ENCODE data around the gene FBXO44. TPM values are rescaled to one million over a fixed set of nuclear protein-coding genes. Genes with fewer than 3 reads are reported as not detected.
"Not testable (repeated sequence)": the region's sequence is repeated elsewhere in the genome, so short reads cannot be mapped to it uniquely, and the experiment has no call there.

Gene FBXO44
- total RNA-seq, result 10 to 100 TPM; 10.4 to 29.0 TPM
- 10 to 100 TPM; 13.1 to 40.6 TPM for polyA plus RNA-seq
- long read RNA-seq, donor 1, transcript FBXO44-206 (7 exons, 3,320 nt), result minor isoform, 5 of 81 reads
- long read RNA-seq, donor 1, transcript FBXO44-204 (5 exons, 1,734 nt), result major isoform, 30 of 81 reads
- long read RNA-seq, donor 1, transcript FBXO44-202 (6 exons, 2,903 nt), result minor isoform, 12 of 81 reads
- long read RNA-seq, donor 1, partial matches to known transcripts, result 5 of 81 reads
- long read RNA-seq, donor 1, other reads (novel, unspliced or antisense), result 27 of 81 reads
- long read RNA-seq, donor 2, transcript FBXO44-202 (6 exons, 2,903 nt), result major isoform, 10 of 34 reads
- long read RNA-seq, donor 2, transcript FBXO44-204 (5 exons, 1,734 nt), result minor isoform, 5 of 34 reads
- long read RNA-seq, donor 2, partial matches to known transcripts, result 8 of 34 reads
- long read RNA-seq, donor 2, other reads (novel, unspliced or antisense), result 10 of 34 reads

DNA sequence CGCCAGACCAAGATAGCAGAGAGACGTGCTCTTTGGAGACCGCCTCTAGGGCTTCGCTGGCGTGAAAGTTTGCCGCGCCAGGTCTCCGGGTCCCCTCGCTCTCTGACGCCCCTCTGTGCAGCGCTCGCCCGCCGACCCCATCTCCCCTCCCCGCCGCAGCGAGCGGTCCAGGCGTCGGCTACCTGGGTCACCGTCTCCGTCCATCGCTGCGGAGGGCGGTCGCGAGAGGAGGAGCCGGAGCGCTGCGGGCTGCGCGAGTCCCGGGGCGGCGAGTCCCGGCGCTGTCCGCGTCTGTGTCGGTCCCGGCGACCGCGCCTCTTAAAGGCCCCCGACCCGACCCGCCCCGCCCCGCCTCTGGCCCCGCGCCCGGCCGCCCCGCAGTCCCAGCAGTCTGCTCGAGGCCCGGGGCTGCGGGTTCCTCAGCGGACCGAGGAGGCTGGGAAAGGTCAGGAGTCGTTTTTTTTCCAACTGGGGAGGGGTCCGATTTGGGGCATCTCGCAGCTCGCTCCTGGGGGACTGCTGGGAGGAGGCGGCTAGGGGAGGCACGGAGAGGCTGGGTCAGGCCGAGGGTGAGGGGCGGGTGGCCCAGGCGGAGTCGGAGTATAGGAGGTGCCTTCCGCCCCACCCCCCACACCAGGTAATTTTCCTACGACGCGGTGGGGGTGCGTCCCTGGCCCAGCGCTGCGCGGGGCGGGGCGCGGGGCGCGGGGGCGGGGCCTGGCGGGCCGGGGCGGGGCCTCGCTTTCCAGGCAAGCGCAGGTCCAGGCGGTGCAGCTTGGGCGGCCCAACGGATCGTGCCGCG, at the start of gene FBXO44, which contains the start of gene FBXO2:
FBXO44 (plus strand) TSS at position 741 of the 802 bp plus-strand sequence. CDS start 959 bp downstream, outside the sequence.
FBXO2 (minus strand) TSS at position 293 of the 802 bp plus-strand sequence; CDS start at position 204, 89 bp downstream.
- Histone ChIP-seq H3K36me3 (ENCODE audit: control insufficient read depth in 1 of 2, insufficient read depth in 2 of 2, low read length in 1 of 2) (no peaks in the 10 kb centered on the region), H3K9me3 (ENCODE audit: control insufficient read depth, low read length) (no peaks in the 10 kb centered on the region), H3K4me1 (ENCODE audit: control insufficient read depth in 1 of 2, insufficient read depth in 2 of 2, low read length in 2 of 2) (no peaks in the 10 kb centered on the region), H3K27ac (ENCODE audit: low read depth in 1 of 2, low read length in 2 of 2) (no peak within 1 kb of the TSS), H3K4me3 (ENCODE audit: low read length in 2 of 2) (peak within 1 kb of the TSS; percentile 5 to 58), H3K27me3 (ENCODE audit: control insufficient read depth in 1 of 2, insufficient read depth in 2 of 2, low read length in 1 of 2) (no peaks in the 10 kb centered on the region)
- WGBS, 2 donors, result 3 to 5% methylated on average over 54 to 94 of the region's 94 CpGs
- peak; percentile 51 for ATAC-seq (ENCODE audit: low FRiP score)
- intact Hi-C loops (cut with DNase I), result loop anchor here in 1 of 2 donors (5.0 kb wide), 1 partner anchor 68 kb away; no protein-coding TSS in a partner anchor
- DNase-seq, result peak; percentile 62 to 83

GRCh38 chr1:11606775-11607174, 47.9 kb upstream of the FBXO44 start:
- Histone ChIP-seq H3K9me3 (ENCODE audit: control insufficient read depth, low read length) (peaks cover 1% of the 10 kb centered on the region), H3K27me3 (ENCODE audit: control insufficient read depth in 1 of 2, insufficient read depth in 2 of 2, low read length in 1 of 2) (no peaks in the 10 kb centered on the region), H3K4me1 (ENCODE audit: control insufficient read depth in 1 of 2, insufficient read depth in 2 of 2, low read length in 2 of 2) (no peaks in the 10 kb centered on the region), H3K36me3 (ENCODE audit: control insufficient read depth in 1 of 2, insufficient read depth in 2 of 2, low read length in 1 of 2) (no peaks in the 10 kb centered on the region), H3K4me3 (ENCODE audit: low read length in 2 of 2) (no peak overlapping the region), H3K27ac (ENCODE audit: low read depth in 1 of 2, low read length in 2 of 2) (no peak overlapping the region)
- ATAC-seq (ENCODE audit: low FRiP score), result no peak
- WGBS, 2 donors, result 87 to 89% methylated on average over 6 of the region's 6 CpGs
- intact Hi-C loops (cut with DNase I), result no loop called here
- DNase-seq, result no peak

DNA sequence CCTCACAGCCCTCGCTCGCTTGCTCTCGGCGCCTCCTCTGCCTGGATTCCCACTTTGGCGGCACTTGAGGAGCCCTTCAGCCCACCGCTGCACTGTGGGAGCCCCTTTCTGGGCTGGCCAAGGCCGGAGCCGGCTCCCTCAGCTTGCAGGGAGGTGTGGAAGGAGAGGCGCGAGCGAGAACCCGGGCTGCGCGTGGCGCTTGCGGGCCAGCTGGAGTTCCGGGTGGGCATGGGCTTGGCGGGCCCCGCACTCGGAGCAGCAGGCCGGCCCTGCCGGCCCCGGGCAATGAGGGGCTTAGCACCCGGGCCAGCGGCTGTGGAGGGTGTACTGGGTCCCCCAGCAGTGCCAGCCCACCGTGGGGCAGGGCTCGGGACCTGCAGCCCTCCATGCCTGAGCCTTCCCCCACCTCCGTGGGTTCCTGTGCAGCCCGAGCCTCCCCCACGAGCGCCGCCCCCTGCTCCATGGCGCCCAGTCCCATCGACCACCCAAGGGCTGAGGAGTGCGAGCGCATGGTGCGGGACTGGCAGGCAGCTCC, 46.0 kb upstream of the FBXO44 start:
- intact Hi-C loops (cut with DNase I); H3K27me3 ChIP-seq (ENCODE audit: control insufficient read depth in 1 of 2, insufficient read depth in 2 of 2, low read length in 1 of 2); DNase-seq; ATAC-seq (ENCODE audit: low FRiP score); H3K27ac ChIP-seq (ENCODE audit: low read depth in 1 of 2, low read length in 2 of 2); H3K4me1 ChIP-seq (ENCODE audit: control insufficient read depth in 1 of 2, insufficient read depth in 2 of 2, low read length in 2 of 2); H3K36me3 ChIP-seq (ENCODE audit: control insufficient read depth in 1 of 2, insufficient read depth in 2 of 2, low read length in 1 of 2); H3K4me3 ChIP-seq (ENCODE audit: low read length in 2 of 2); H3K9me3 ChIP-seq (ENCODE audit: control insufficient read depth, low read length): not testable (repeated sequence)
- WGBS, 2 donors, result 95% methylated on average over 18 to 35 of the region's 37 CpGs

DNA sequence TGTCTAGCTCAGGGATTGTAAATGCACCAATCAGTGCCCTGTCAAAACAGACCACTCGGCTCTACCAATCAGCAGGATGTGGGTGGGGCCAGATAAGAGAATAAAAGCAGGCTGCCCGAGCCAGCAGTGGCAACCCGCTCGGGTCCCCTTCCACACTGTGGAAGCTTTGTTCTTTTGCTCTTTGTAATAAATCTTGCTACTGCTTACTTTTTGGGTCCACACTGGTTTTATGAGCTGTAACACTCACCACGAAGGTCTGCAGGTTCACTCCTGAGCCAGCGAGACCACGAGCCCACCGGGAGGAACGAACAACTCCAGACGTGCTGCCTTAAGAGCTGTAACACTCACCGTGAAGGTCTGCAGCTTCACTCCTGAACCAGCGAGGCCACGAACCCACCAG, 45.3 kb upstream of the FBXO44 start:
- H3K27ac ChIP-seq (ENCODE audit: low read depth in 1 of 2, low read length in 2 of 2); H3K4me3 ChIP-seq (ENCODE audit: low read length in 2 of 2); H3K9me3 ChIP-seq (ENCODE audit: control insufficient read depth, low read length); ATAC-seq (ENCODE audit: low FRiP score); H3K36me3 ChIP-seq (ENCODE audit: control insufficient read depth in 1 of 2, insufficient read depth in 2 of 2, low read length in 1 of 2); intact Hi-C loops (cut with DNase I); DNase-seq; H3K27me3 ChIP-seq (ENCODE audit: control insufficient read depth in 1 of 2, insufficient read depth in 2 of 2, low read length in 1 of 2); H3K4me1 ChIP-seq (ENCODE audit: control insufficient read depth in 1 of 2, insufficient read depth in 2 of 2, low read length in 2 of 2): not testable (repeated sequence)
- 71 to 72% methylated on average over 9 to 13 of the region's 13 CpGs for WGBS, 2 donors

GRCh38 chr1:11610629-11611180, 44.0 kb upstream of the FBXO44 start:
- H3K36me3 ChIP-seq (ENCODE audit: control insufficient read depth in 1 of 2, insufficient read depth in 2 of 2, low read length in 1 of 2), result no peaks in the 10 kb centered on the region
- H3K4me3 ChIP-seq (ENCODE audit: low read length in 2 of 2), result no peak overlapping the region
- no peaks in the 10 kb centered on the region for H3K4me1 ChIP-seq (ENCODE audit: control insufficient read depth in 1 of 2, insufficient read depth in 2 of 2, low read length in 2 of 2)
- DNase-seq (no peak), ATAC-seq (ENCODE audit: low FRiP score) (no peak)
- no peak overlapping the region for H3K27ac ChIP-seq (ENCODE audit: low read depth in 1 of 2, low read length in 2 of 2)
- 60 to 64% methylated on average over 6 of the region's 6 CpGs for WGBS, 2 donors
- peaks cover 1% of the 10 kb centered on the region for H3K9me3 ChIP-seq (ENCODE audit: control insufficient read depth, low read length)
- intact Hi-C loops (cut with DNase I), result no loop called here
- H3K27me3 ChIP-seq (ENCODE audit: control insufficient read depth in 1 of 2, insufficient read depth in 2 of 2, low read length in 1 of 2), result peaks cover 0 to 2% of the 10 kb centered on the region in 2 donors

DNA sequence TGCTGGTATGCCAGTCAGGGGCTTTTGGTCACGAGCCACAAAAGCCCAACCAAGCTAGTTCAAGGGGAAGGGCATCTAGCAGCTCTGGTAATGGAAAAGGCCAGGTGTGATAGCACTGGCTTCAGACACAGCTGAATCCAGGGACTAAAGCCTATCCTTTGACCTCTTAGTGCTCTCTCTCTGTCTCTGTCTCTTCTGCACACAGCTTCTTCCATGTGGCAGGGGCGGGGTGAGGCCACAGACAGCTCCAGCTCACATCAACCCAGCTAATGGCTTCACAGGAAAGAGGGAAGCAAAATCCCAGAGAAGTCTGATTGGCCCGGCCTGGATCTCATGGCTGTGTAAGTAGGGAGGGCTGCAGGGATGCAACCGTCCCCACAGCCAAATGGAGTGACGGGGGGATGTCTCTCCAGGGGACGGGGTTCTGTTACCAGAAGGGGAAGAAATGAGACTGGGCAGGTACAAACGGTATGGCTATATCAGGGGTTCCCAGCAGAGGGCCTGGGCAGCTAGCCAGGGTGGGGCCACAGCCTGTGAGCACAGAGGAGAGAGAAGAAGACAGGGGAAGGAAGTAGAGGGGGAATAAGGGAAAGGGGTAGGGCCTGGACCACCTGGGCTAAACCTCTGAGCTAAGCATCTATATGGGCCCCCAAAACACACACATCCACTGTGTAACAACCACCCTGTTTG, 42.9 kb upstream of the FBXO44 start:
- WGBS, 2 donors, result 23 to 29% methylated on average over 7 of the region's 7 CpGs
- no peak overlapping the region for H3K27ac ChIP-seq (ENCODE audit: low read depth in 1 of 2, low read length in 2 of 2)
- H3K4me3 ChIP-seq (ENCODE audit: low read length in 2 of 2), result no peak overlapping the region
- H3K27me3 ChIP-seq (ENCODE audit: control insufficient read depth in 1 of 2, insufficient read depth in 2 of 2, low read length in 1 of 2), result peaks cover 0 to 2% of the 10 kb centered on the region in 2 donors
- no peaks in the 10 kb centered on the region for H3K4me1 ChIP-seq (ENCODE audit: control insufficient read depth in 1 of 2, insufficient read depth in 2 of 2, low read length in 2 of 2)
- DNase-seq, result no peak
- no peaks in the 10 kb centered on the region for H3K9me3 ChIP-seq (ENCODE audit: control insufficient read depth, low read length)
- ATAC-seq (ENCODE audit: low FRiP score), result no peak
- intact Hi-C loops (cut with DNase I), result no loop called here
- H3K36me3 ChIP-seq (ENCODE audit: control insufficient read depth in 1 of 2, insufficient read depth in 2 of 2, low read length in 1 of 2), result no peaks in the 10 kb centered on the region

- Histone ChIP-seq H3K36me3 (ENCODE audit: control insufficient read depth in 1 of 2, insufficient read depth in 2 of 2, low read length in 1 of 2) (no peaks in the 10 kb centered on the region), H3K4me1 (ENCODE audit: control insufficient read depth in 1 of 2, insufficient read depth in 2 of 2, low read length in 2 of 2) (no peaks in the 10 kb centered on the region), H3K4me3 (ENCODE audit: low read length in 2 of 2) (no peak overlapping the region), H3K27me3 (ENCODE audit: control insufficient read depth in 1 of 2, insufficient read depth in 2 of 2, low read length in 1 of 2) (peaks cover 0 to 2% of the 10 kb centered on the region in 2 donors), H3K27ac (ENCODE audit: low read depth in 1 of 2, low read length in 2 of 2) (no peak overlapping the region), H3K9me3 (ENCODE audit: control insufficient read depth, low read length) (no peaks in the 10 kb centered on the region)
- ATAC-seq (ENCODE audit: low FRiP score) (no peak), DNase-seq (no peak)
- intact Hi-C loops (cut with DNase I), result no loop called here
- WGBS, 2 donors, result 76 to 77% methylated on average over 5 of the region's 5 CpGs
Observed at GRCh38 chr1:11613347-11613746, 41.3 kb upstream of the FBXO44 start.

DNA sequence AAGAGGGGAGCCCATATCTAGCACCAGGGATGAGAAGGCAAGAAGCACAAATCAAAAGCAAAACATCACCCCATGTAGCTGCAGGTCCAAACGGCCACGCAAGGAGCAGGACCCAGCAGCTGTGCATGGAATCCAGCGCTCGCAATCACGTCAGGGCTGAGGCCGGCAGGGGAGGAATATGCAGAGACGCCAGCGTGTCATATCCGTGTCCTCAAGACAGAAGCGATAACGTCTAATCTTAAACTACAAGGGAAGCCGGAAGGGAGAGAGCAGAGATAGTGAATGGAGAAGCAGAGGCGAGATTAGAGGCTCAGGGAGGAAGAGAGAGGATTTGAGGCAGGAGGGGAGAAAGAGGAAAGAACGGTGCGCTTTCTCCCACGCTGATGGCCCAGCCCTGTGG, 39.6 kb upstream of the FBXO44 start:
- H3K27ac ChIP-seq (ENCODE audit: low read depth in 1 of 2, low read length in 2 of 2), result no peak overlapping the region
- intact Hi-C loops (cut with DNase I), result no loop called here
- no peak for ATAC-seq (ENCODE audit: low FRiP score)

More for the DNA sequence above, 39.6 kb upstream of the FBXO44 start:
- Histone ChIP-seq H3K4me1 (ENCODE audit: control insufficient read depth in 1 of 2, insufficient read depth in 2 of 2, low read length in 2 of 2) (no peaks in the 10 kb centered on the region), H3K4me3 (ENCODE audit: low read length in 2 of 2) (no peak overlapping the region), H3K9me3 (ENCODE audit: control insufficient read depth, low read length) (no peaks in the 10 kb centered on the region), H3K36me3 (ENCODE audit: control insufficient read depth in 1 of 2, insufficient read depth in 2 of 2, low read length in 1 of 2) (no peaks in the 10 kb centered on the region), H3K27me3 (ENCODE audit: control insufficient read depth in 1 of 2, insufficient read depth in 2 of 2, low read length in 1 of 2) (peaks cover 0 to 2% of the 10 kb centered on the region in 2 donors)
- DNase-seq, result no peak
- WGBS, 2 donors, result 60 to 61% methylated on average over 16 of the region's 16 CpGs

Measured in aorta (tissue), 5 donors.